Measurements from ENCODE around the gene SRSF2. TPM values are rescaled to one million over a fixed set of nuclear protein-coding genes. Genes with fewer than 3 reads are reported as not detected.

Gene SRSF2
- total and polyA plus RNA-seq, 9 of the 15 experiments (the other 6 are each of a cell fraction or from before 2014, with no cell fraction given): 161 to 583 (median 393) TPM

DNA sequence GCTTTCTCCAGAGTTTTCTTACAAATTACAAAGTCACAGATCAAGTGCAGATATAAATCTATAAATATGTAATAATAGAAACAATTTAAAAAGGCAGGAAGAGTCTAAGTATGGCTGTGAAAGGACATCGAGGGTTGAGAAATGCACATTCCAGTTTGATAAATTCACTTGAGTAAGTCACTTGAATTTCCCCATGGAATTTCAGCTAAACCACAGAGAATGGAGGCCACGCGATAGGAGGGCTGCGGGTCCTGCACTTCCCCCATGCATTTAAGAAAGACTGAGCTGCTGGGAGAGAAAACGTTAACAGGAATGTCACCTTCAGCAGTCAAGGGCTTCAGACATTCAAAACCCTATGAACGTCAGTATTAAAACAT lies 20.3 kb downstream of the SRSF2 start:
- TF ChIP-seq CSDE1 (IDR thresholded peaks at IDR 0.05): no peak
- 0 out of 2 replicates have a peak, but pooled peaks have one; percentile 2 for TF ChIP-seq MYC (IDR thresholded peaks at IDR 0.05; ENCODE audit: low read depth, low read length)
- no peak for TF ChIP-seq MYC (CRISPR knock-in tag; IDR thresholded peaks at IDR 0.05; ENCODE audit: borderline replicate concordance, low read depth)
- no peak overlapping the region for H3K4me3 ChIP-seq
- H3K4me2 ChIP-seq (ENCODE audit: insufficient read depth, low read length): peak overlapping the region; percentile 40; the same call in 1 of the 2 replicates
- BruUV-seq (replicated peaks): no TSS peak
- 27% methylated on average over 6 of the region's 6 CpGs for WGBS (ENCODE audit: insufficient coverage, low coverage, missing lambda C conversion rate)
- peaks cover 21% of the 10 kb centered on the region for H3K79me2 ChIP-seq (ENCODE audit: control insufficient read depth, insufficient read depth, low read length)
- H3K9me1 ChIP-seq (ENCODE audit: control insufficient read depth, insufficient read depth, low read length): peaks cover 2% of the 10 kb centered on the region
- H3K36me3 ChIP-seq (ENCODE audit: control insufficient read depth, insufficient read depth, low read length): peaks cover 87% of the 10 kb centered on the region
- H3K27ac ChIP-seq (ENCODE audit: extremely low read depth, low read depth, low read length): peak overlapping the region; percentile 26; the same call in 1 of the 3 replicates
- no peaks in the 10 kb centered on the region for H3K27me3 ChIP-seq (ENCODE audit: control insufficient read depth in 2 of 2, insufficient read depth in 2 of 2, low read length in 2 of 2)
- FAIRE-seq (no peak), ATAC-seq (no peak), DNase-seq (ENCODE audit: extremely low read depth in 1 of 4, low spot score in 3 of 4) (peak in 1 of 4 experiments; percentile 25)
- peaks cover 11% of the 10 kb centered on the region; the same call in 1 of the 2 replicates for H4K20me1 ChIP-seq (replicated peaks; ENCODE audit: control insufficient read depth, insufficient read depth, low read length)
- CTCF ChIA-PET (ENCODE audit: low intra/inter-chr PET ratio): no interaction called here
- no peak overlapping the region for H2AFZ ChIP-seq (ENCODE audit: low read depth, low read length)
- no peaks in the 10 kb centered on the region for H3K9me3 ChIP-seq (replicated peaks; ENCODE audit: control insufficient read depth, insufficient read depth, low read depth, low read length)
- POLR2A ChIA-PET: interaction anchor here (0.6 to 5.1 kb wide), 10 partner anchors 8 to 823 kb away, joined by 3 to 75 read pairs (median 4); partner anchors contain the start of genes JMJD6, METTL23, MFSD11 and SRSF2
- H3K9ac ChIP-seq (ENCODE audit: insufficient read depth in 1 of 2, low read depth in 2 of 2, low read length in 2 of 2): peak overlapping the region in 1 of 2 experiments; percentile 16; a peak in 3 of 4 replicates
- H3K4me1 ChIP-seq (replicated peaks in 1 of 2; ENCODE audit: control insufficient read depth in 2 of 2, insufficient read depth in 2 of 2, low read length in 2 of 2): peaks cover 18 to 27% of the 10 kb centered on the region in 2 experiments
- intact Hi-C loops (cut with micrococcal nuclease) (no loop called here), in situ Hi-C loops (cut with MboI) (no loop called here)

DNA sequence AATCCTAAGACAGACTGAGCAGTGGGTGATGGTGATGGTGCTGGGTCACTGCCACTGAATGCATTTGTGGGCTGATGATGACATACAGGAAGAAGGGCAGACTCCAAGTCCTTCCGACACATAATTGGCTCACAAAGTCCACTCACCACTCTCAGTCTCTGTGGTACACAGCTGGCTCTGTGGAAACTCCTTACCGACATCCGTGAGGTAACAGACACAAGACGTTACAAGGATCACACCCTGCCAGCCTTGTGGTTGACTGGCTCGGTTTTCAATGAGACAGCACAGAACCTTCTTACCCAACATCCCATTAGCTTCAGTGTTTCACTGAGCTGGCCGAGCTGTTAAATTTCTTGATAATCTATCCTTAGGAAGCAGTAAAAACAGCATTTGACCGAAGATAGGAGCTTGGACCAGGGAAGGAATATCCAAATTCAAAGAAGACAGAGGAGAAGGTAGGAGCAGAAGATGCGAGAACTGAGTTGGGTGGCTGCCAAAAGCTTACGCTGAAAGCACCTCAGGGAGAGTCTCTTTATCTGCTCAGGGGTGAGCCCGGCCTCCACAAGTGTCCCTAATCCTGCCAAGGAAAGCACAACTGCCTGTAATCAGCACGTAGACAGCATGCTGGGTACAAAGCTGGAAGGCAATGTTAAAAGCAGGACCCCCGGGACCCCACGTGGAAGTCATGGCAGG lies 20.8 kb downstream of the SRSF2 start:
- no peak overlapping the region for H2AFZ ChIP-seq (ENCODE audit: low read depth, low read length)
- POLR2A ChIA-PET: interaction anchor here (1.0 to 5.1 kb wide), 9 partner anchors 8 to 195 kb away, joined by 3 to 75 read pairs (median 4); partner anchors contain the start of genes JMJD6, METTL23, MFSD11 and SRSF2
- CTCF ChIA-PET (ENCODE audit: low intra/inter-chr PET ratio): no interaction called here
- peak; percentile 84 for FAIRE-seq
- H3K27ac ChIP-seq (ENCODE audit: extremely low read depth, low read depth, low read length): peak overlapping the region; percentile 26; the same call in 2 of the 3 replicates
- 21% methylated on average over 13 of the region's 13 CpGs for WGBS (ENCODE audit: insufficient coverage, low coverage, missing lambda C conversion rate)
- H3K9me3 ChIP-seq (replicated peaks; ENCODE audit: control insufficient read depth, insufficient read depth, low read depth, low read length): no peaks in the 10 kb centered on the region
- H4K20me1 ChIP-seq (replicated peaks; ENCODE audit: control insufficient read depth, insufficient read depth, low read length): peaks cover 7% of the 10 kb centered on the region; the same call in 1 of the 2 replicates
- peak; percentile 81 for ATAC-seq
- DNase-seq (ENCODE audit: extremely low read depth in 1 of 4, low spot score in 3 of 4): peak in 2 of 4 experiments; percentile 79 to 87
- in situ Hi-C loops (cut with MboI): no loop called here
- no TSS peak for BruUV-seq (replicated peaks)
- no peaks in the 10 kb centered on the region for H3K27me3 ChIP-seq (ENCODE audit: control insufficient read depth in 2 of 2, insufficient read depth in 2 of 2, low read length in 2 of 2)
- H3K36me3 ChIP-seq (ENCODE audit: control insufficient read depth, insufficient read depth, low read length): peaks cover 82% of the 10 kb centered on the region
- H3K4me2 ChIP-seq (ENCODE audit: insufficient read depth, low read length): peak overlapping the region; percentile 40; the same call in 1 of the 2 replicates
- H3K4me1 ChIP-seq (replicated peaks in 1 of 2; ENCODE audit: control insufficient read depth in 2 of 2, insufficient read depth in 2 of 2, low read length in 2 of 2): peaks cover 20 to 32% of the 10 kb centered on the region in 2 experiments
- intact Hi-C loops (cut with micrococcal nuclease): no loop called here
- peaks cover 2% of the 10 kb centered on the region for H3K9me1 ChIP-seq (ENCODE audit: control insufficient read depth, insufficient read depth, low read length)
- H3K9ac ChIP-seq (ENCODE audit: insufficient read depth in 1 of 2, low read depth in 2 of 2, low read length in 2 of 2): peak overlapping the region; percentile 7 to 16; a peak in 2 of 4 replicates
- H3K4me3 ChIP-seq: no peak overlapping the region
- H3K79me2 ChIP-seq (ENCODE audit: control insufficient read depth, insufficient read depth, low read length): peaks cover 15% of the 10 kb centered on the region; the same call in 2 of the 3 replicates
- TF ChIP-seq, protein P1, sequence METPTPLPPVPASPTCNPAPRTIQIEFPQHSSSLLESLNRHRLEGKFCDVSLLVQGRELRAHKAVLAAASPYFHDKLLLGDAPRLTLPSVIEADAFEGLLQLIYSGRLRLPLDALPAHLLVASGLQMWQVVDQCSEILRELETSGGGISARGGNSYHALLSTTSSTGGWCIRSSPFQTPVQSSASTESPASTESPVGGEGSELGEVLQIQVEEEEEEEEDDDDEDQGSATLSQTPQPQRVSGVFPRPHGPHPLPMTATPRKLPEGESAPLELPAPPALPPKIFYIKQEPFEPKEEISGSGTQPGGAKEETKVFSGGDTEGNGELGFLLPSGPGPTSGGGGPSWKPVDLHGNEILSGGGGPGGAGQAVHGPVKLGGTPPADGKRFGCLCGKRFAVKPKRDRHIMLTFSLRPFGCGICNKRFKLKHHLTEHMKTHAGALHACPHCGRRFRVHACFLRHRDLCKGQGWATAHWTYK (CRISPR knock-in tag; IDR thresholded peaks at IDR 0.05): peak; percentile 75; the same call in 1 of the 2 replicates
- TF ChIP-seq GATA2 (CRISPR knock-in tag; IDR thresholded peaks at IDR 0.05) (peak; percentile 10; the same call in 1 of the 2 replicates), SMARCE1 (IDR thresholded peaks at IDR 0.05) (0 out of 2 replicates have a peak, but pooled peaks have one; percentile 20), PURB (CRISPR knock-in tag; IDR thresholded peaks at IDR 0.05; ENCODE audit: low read depth) (no peak), CREM (IDR thresholded peaks at IDR 0.05; ENCODE audit: low read depth) (0 out of 2 replicates have a peak, but pooled peaks have one; percentile 5), SMAD4 (CRISPR knock-in tag; conservative IDR thresholded peaks at IDR 0.05) (0 out of 2 replicates have a peak, but pooled peaks have one; percentile 30), EP300 (IDR thresholded peaks at IDR 0.05; ENCODE audit: low read length) (peak; percentile 26; the same call in 1 of the 2 replicates), ZNF143 (CRISPR knock-in tag; IDR thresholded peaks at IDR 0.05) (no peak), CTBP1 (IDR thresholded peaks at IDR 0.05; ENCODE audit: borderline replicate concordance) (0 out of 2 replicates have a peak, but pooled peaks have one; percentile 21)
- TF ChIP-seq, protein P2, sequence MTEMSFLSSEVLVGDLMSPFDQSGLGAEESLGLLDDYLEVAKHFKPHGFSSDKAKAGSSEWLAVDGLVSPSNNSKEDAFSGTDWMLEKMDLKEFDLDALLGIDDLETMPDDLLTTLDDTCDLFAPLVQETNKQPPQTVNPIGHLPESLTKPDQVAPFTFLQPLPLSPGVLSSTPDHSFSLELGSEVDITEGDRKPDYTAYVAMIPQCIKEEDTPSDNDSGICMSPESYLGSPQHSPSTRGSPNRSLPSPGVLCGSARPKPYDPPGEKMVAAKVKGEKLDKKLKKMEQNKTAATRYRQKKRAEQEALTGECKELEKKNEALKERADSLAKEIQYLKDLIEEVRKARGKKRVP (CRISPR knock-in tag; IDR thresholded peaks at IDR 0.05): no peak

Measured in K562 (cell line).